Stimulated activated naive CD8-positive, alpha-beta T cell treated with anti-CD3 and anti-CD28 coated beads, Interleukin-15, Interleukin-2, amounts not matched to agents 100 ng/mL and 50 ng/mL, for 24 hours (primary cell): ENCODE measurements around the gene CDCA4.

Experiments used
- H3K27ac Mint-ChIP-seq: one replicate; pipeline ENCODE4 v1.8.0; 2021; ENCODE audit warnings: mild to moderate bottlenecking, mixed read lengths
- H3K27me3 Mint-ChIP-seq: one replicate; pipeline ENCODE4 v1.8.0; 2021; ENCODE audit warnings: mixed read lengths
- H3K36me3 Mint-ChIP-seq: one replicate; pipeline ENCODE4 v1.8.0; 2021; ENCODE audit warnings: low read depth, mixed read lengths
- H3K4me1 Mint-ChIP-seq: one replicate; pipeline ENCODE4 v1.8.0; 2021; ENCODE audit warnings: low read depth, mixed read lengths
- H3K4me3 Mint-ChIP-seq: one replicate; pipeline ENCODE4 v1.8.0; 2021; ENCODE audit warnings: mild to moderate bottlenecking, mixed read lengths
- H3K9me3 Mint-ChIP-seq: one replicate; pipeline ENCODE4 v1.8.0; 2021; ENCODE audit warnings: mixed read lengths

The CDCA4 gene

GRCh38 chr14:104999361-104999760 lies 21.5 kb downstream of the CDCA4 start:
- Mint-ChIP-seq H3K27ac (no peak overlapping the region), H3K4me1 (no peaks in the 10 kb centered on the region), H3K4me3 (no peak overlapping the region), H3K36me3 (peaks cover 4% of the 10 kb centered on the region), H3K27me3 (no peaks in the 10 kb centered on the region), H3K9me3 (no peaks in the 10 kb centered on the region)

- peaks cover 4% of the 10 kb centered on the region for H3K36me3 Mint-ChIP-seq
- H3K4me1 Mint-ChIP-seq: no peaks in the 10 kb centered on the region
- H3K9me3 Mint-ChIP-seq: no peaks in the 10 kb centered on the region
- no peak overlapping the region for H3K27ac Mint-ChIP-seq
- H3K27me3 Mint-ChIP-seq: no peaks in the 10 kb centered on the region
- no peak overlapping the region for H3K4me3 Mint-ChIP-seq
Measured at GRCh38 chr14:104998801-104999200, 22.1 kb downstream of the CDCA4 start.

- H3K9me3 Mint-ChIP-seq: no peaks in the 10 kb centered on the region
- H3K27ac Mint-ChIP-seq: no peak overlapping the region
- no peak overlapping the region for H3K4me3 Mint-ChIP-seq
- H3K4me1 Mint-ChIP-seq: no peaks in the 10 kb centered on the region
- H3K36me3 Mint-ChIP-seq: peaks cover 9% of the 10 kb centered on the region
- H3K27me3 Mint-ChIP-seq: no peaks in the 10 kb centered on the region
Measured at GRCh38 chr14:104996483-104996882, 24.4 kb downstream of the CDCA4 start.

GRCh38 chr14:104996032-104996431 lies 24.9 kb downstream of the CDCA4 start:
- Mint-ChIP-seq H3K36me3 (peaks cover 9% of the 10 kb centered on the region), H3K4me3 (no peak overlapping the region), H3K27me3 (no peaks in the 10 kb centered on the region), H3K4me1 (no peaks in the 10 kb centered on the region), H3K9me3 (no peaks in the 10 kb centered on the region), H3K27ac (no peak overlapping the region)

GRCh38 chr14:104994978-104995377 lies 25.9 kb downstream of the CDCA4 start:
- Mint-ChIP-seq H3K4me3 (no peak overlapping the region), H3K9me3 (no peaks in the 10 kb centered on the region), H3K36me3 (peaks cover 9% of the 10 kb centered on the region), H3K27me3 (no peaks in the 10 kb centered on the region), H3K27ac (no peak overlapping the region), H3K4me1 (no peaks in the 10 kb centered on the region)

- Mint-ChIP-seq H3K4me3 (no peak overlapping the region), H3K36me3 (peaks cover 5% of the 10 kb centered on the region), H3K4me1 (no peaks in the 10 kb centered on the region), H3K27ac (no peak overlapping the region), H3K9me3 (no peaks in the 10 kb centered on the region), H3K27me3 (no peaks in the 10 kb centered on the region)
Measured at GRCh38 chr14:104993808-104994591, 26.9 kb downstream of the CDCA4 start.

- Mint-ChIP-seq H3K4me3 (no peak overlapping the region), H3K4me1 (no peaks in the 10 kb centered on the region), H3K9me3 (no peaks in the 10 kb centered on the region), H3K27ac (no peak overlapping the region), H3K36me3 (peaks cover 5% of the 10 kb centered on the region), H3K27me3 (no peaks in the 10 kb centered on the region)
Measured at GRCh38 chr14:104993306-104993705, 27.6 kb downstream of the CDCA4 start.

- Mint-ChIP-seq H3K4me1 (no peaks in the 10 kb centered on the region), H3K27ac (no peak overlapping the region), H3K4me3 (no peak overlapping the region), H3K9me3 (no peaks in the 10 kb centered on the region), H3K27me3 (no peaks in the 10 kb centered on the region), H3K36me3 (peaks cover 5% of the 10 kb centered on the region)
Measured at GRCh38 chr14:104992501-104992900, 28.4 kb downstream of the CDCA4 start.

GRCh38 chr14:104991896-104992230 lies 29.0 kb downstream of the CDCA4 start:
- no peak overlapping the region for H3K27ac Mint-ChIP-seq
- peaks cover 5% of the 10 kb centered on the region for H3K36me3 Mint-ChIP-seq
- no peak overlapping the region for H3K4me3 Mint-ChIP-seq
- no peaks in the 10 kb centered on the region for H3K9me3 Mint-ChIP-seq
- H3K27me3 Mint-ChIP-seq: no peaks in the 10 kb centered on the region
- no peaks in the 10 kb centered on the region for H3K4me1 Mint-ChIP-seq

- H3K4me3 Mint-ChIP-seq: no peak overlapping the region
Measured at GRCh38 chr14:104989951-104990303, 31.0 kb downstream of the CDCA4 start.

GRCh38 chr14:104989236-104989950 lies 31.5 kb downstream of the CDCA4 start:
- H3K9me3 Mint-ChIP-seq: no peaks in the 10 kb centered on the region
- no peak overlapping the region for H3K27ac Mint-ChIP-seq
- peaks cover 6% of the 10 kb centered on the region for H3K4me1 Mint-ChIP-seq
- peaks cover 5% of the 10 kb centered on the region for H3K36me3 Mint-ChIP-seq
- H3K27me3 Mint-ChIP-seq: no peaks in the 10 kb centered on the region
- H3K4me3 Mint-ChIP-seq: no peak overlapping the region

More at GRCh38 chr14:104989951-104990303, 31.0 kb downstream of the CDCA4 start:
- Mint-ChIP-seq H3K27me3 (no peaks in the 10 kb centered on the region), H3K27ac (no peak overlapping the region), H3K9me3 (no peaks in the 10 kb centered on the region), H3K36me3 (peaks cover 5% of the 10 kb centered on the region), H3K4me1 (peaks cover 5% of the 10 kb centered on the region)

- Mint-ChIP-seq H3K27me3 (no peaks in the 10 kb centered on the region), H3K27ac (no peak overlapping the region), H3K4me3 (peak overlapping the region; percentile 72), H3K36me3 (no peaks in the 10 kb centered on the region), H3K4me1 (peaks cover 8% of the 10 kb centered on the region), H3K9me3 (no peaks in the 10 kb centered on the region)
Measured at GRCh38 chr14:104986487-104987164, 34.3 kb downstream of the CDCA4 start.

- Mint-ChIP-seq H3K4me1 (peaks cover 8% of the 10 kb centered on the region), H3K4me3 (peak within 1 kb of the TSS; percentile 72), H3K27ac (no peak within 1 kb of the TSS), H3K36me3 (no peaks in the 10 kb centered on the region), H3K9me3 (no peaks in the 10 kb centered on the region), H3K27me3 (no peaks in the 10 kb centered on the region)
Measured at GRCh38 chr14:104985675-104986486, 35.0 kb downstream of the CDCA4 start, which contains the start of gene CLBA1. TSS of gene CLBA1 (plus strand) at chr14:104985788. CDS start at chr14:104986432, 644 bp downstream.

- peak overlapping the region; percentile 65 for H3K27ac Mint-ChIP-seq
- H3K4me1 Mint-ChIP-seq: peaks cover 8% of the 10 kb centered on the region
- H3K36me3 Mint-ChIP-seq: no peaks in the 10 kb centered on the region
- peaks cover 6% of the 10 kb centered on the region for H3K27me3 Mint-ChIP-seq
- peak overlapping the region; percentile 67 for H3K4me3 Mint-ChIP-seq
- no peaks in the 10 kb centered on the region for H3K9me3 Mint-ChIP-seq
Measured at GRCh38 chr14:104984056-104984894, 36.6 kb downstream of the CDCA4 start.
